Small intestine (tissue), 7 donors: Measurements from ENCODE around the gene P2RX3. TPM values are rescaled to one million over a fixed set of nuclear protein-coding genes. Genes with fewer than 3 reads are reported as not detected.

ENCODE experiments used
- DNase-seq, 2 donors: peaks; one replicate each; pipeline versions ENCODE4 v3.0.0 to v3.0.0-alpha.2; 2013
- FAIRE-seq: peaks from 2 replicates; lab custom pipeline; 2012; peaks lifted over from hg19 to GRCh38; lab: Jason Lieb, UNC
- H3K27ac ChIP-seq, 3 donors: one replicate each; pipeline ENCODE4 v1.5.1; 2013; ENCODE audit warnings: low read length in 2 of 3, mild to moderate bottlenecking in 2 of 3, control low read depth in 1 of 3, inconsistent platforms in 1 of 3, low read depth in 1 of 3, moderate library complexity in 1 of 3
- H3K27me3 ChIP-seq, 3 donors: one replicate each; pipeline ENCODE4 v1.6.1; 2013; ENCODE audit warnings: low read length in 3 of 3, inconsistent platforms in 1 of 3; ENCODE audit not compliant: control insufficient read depth in 3 of 3, insufficient read depth in 3 of 3
- H3K36me3 ChIP-seq, 3 donors: one replicate each; pipeline ENCODE4 v1.6.1; 2013; ENCODE audit warnings: low read length in 3 of 3, inconsistent platforms in 1 of 3, low read depth in 1 of 3, mild to moderate bottlenecking in 1 of 3, moderate library complexity in 1 of 3; ENCODE audit not compliant: control insufficient read depth in 3 of 3, insufficient read depth in 2 of 3
- H3K4me1 ChIP-seq, 3 donors: one replicate each; pipeline ENCODE4 v1.6.1; 2013; ENCODE audit warnings: low read length in 2 of 3, inconsistent platforms in 1 of 3, low read depth in 1 of 3, mild to moderate bottlenecking in 1 of 3, moderate library complexity in 1 of 3; ENCODE audit not compliant: control insufficient read depth in 3 of 3, insufficient read depth in 2 of 3
- H3K4me3 ChIP-seq, 3 donors: one replicate each; pipeline ENCODE4 v1.5.1; 2013; ENCODE audit warnings: low read length in 3 of 3, control low read depth in 1 of 3, inconsistent platforms in 1 of 3, low read depth in 1 of 3, mild to moderate bottlenecking in 1 of 3, moderate library complexity in 1 of 3
- H3K9me3 ChIP-seq, 2 donors: one replicate each; pipeline ENCODE4 v1.6.1; 2013; ENCODE audit warnings: low read depth in 1 of 2, low read length in 1 of 2; ENCODE audit not compliant: control insufficient read depth in 2 of 2, insufficient read depth in 1 of 2
- WGBS, 3 donors: extraction: QIAGEN DNeasy Blood & Tissue Kit; methylation state at CpG; one replicate each; pipeline ENCODE4 v1.1.7; 2013; 5-methylcytosine and 5-hydroxymethylcytosine counted together
- polyA plus RNA-seq, 4 donors: library from polyadenylated mRNA; stranded (reverse) in 3 of 4; unstranded in 1 of 4; fragments of 200-250 nt in 3 of 4; fragments of 120-200 nt in 1 of 4; gene quantifications; one replicate each; pipeline versions ENCODE4 v1.2.1 to v1.2.3, GENCODE V29; 2013
- donor health status: healthy with polysubstance abuse.
- donor health status: control.
- donor health status: control.
- donor health status: Bipolar disorder and iron deficiency.
- donor health status: healthy.

P2RX3 gene
- polyA plus RNA-seq, 4 donors, result 0.46 to 0.68 TPM; not detected in 2

GRCh38 chr11:57419146-57419545 lies 81.0 kb downstream of the P2RX3 start:
- no peak overlapping the region for H3K4me3 ChIP-seq
- H3K9me3 ChIP-seq, result no peaks in the 10 kb centered on the region
- DNase-seq (no peak), FAIRE-seq (no peak)
- no peaks in the 10 kb centered on the region for H3K27me3 ChIP-seq
- peaks cover 0 to 5% (median 0%) of the 10 kb centered on the region in 3 donors for H3K4me1 ChIP-seq
- 79 to 93% (median 86%) methylated on average over 3 of the region's 3 CpGs for WGBS, 3 donors
- H3K27ac ChIP-seq, result no peak overlapping the region
- H3K36me3 ChIP-seq, result peaks cover 0 to 37% (median 0%) of the 10 kb centered on the region in 3 donors

DNA sequence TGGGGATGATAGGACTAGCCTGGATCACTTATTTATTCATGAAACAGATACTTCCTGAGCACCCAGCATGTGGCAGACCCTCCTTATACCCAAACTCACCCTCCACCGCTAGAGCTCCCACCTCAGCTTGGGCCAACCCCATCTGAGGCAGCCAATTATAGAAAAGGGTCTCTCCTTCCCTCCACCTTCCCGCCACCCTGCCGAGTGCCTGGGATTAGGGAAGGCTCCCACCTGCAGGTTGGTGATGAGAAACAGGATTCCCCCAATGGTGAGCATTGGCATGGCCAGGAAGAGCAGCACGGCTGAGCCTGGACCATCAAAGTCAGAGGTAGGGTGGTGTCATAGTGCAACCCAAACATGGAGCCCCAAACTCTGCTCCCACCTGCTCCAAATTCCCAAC lies 82.9 kb downstream of the P2RX3 start:
- peaks cover 0 to 35% (median 0%) of the 10 kb centered on the region in 3 donors for H3K36me3 ChIP-seq
- no peak overlapping the region for H3K4me3 ChIP-seq
- 94 to 97% (median 94%) methylated on average over 4 of the region's 4 CpGs for WGBS, 3 donors
- DNase-seq (no peak), FAIRE-seq (no peak)
- H3K27ac ChIP-seq, result no peak overlapping the region
- H3K9me3 ChIP-seq, result no peaks in the 10 kb centered on the region
- no peaks in the 10 kb centered on the region for H3K27me3 ChIP-seq
- H3K4me1 ChIP-seq, result peaks cover 0 to 9% (median 8%) of the 10 kb centered on the region in 3 donors

DNA sequence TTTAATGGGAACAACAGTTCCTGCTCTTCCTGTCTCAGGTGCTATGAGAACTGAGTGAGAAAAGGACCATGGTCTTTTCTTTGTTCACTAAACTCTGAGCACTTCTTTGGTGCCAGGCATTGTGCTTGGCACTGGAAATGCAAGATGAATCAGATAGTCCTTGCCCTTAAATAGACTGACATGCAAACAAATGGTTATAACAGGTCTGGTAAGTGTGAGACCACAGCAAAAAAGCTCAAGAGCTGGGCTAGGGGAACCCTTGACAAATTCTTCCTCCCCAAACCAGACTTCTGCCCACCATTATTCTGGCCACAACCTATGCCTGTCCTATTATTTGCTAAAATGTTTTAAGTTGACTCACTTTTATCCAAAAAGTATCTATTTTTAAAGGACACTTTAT lies 83.7 kb downstream of the P2RX3 start:
- no peaks in the 10 kb centered on the region for H3K27me3 ChIP-seq
- DNase-seq, result no peak
- no peaks in the 10 kb centered on the region for H3K9me3 ChIP-seq
- no peak overlapping the region for H3K4me3 ChIP-seq
- FAIRE-seq, result no peak
- peaks cover 0 to 15% (median 9%) of the 10 kb centered on the region in 3 donors for H3K4me1 ChIP-seq
- H3K27ac ChIP-seq, result no peak overlapping the region
- H3K36me3 ChIP-seq, result peaks cover 0 to 30% (median 0%) of the 10 kb centered on the region in 3 donors

Other genes starting within 250 kb of the P2RX3 start
- gene LRRC55, start 156.4 kb upstream of the P2RX3 start, polyA plus RNA-seq, result 1 to 10 TPM in 1 of 4 donors, under 1 TPM in 1, not detected in 2; 0.44 to 1.6 TPM
- 10 to 100 TPM in 1 of 4 donors, 1 to 10 TPM in 1, under 1 TPM in 1, not detected in 1; 0.27 to 25.4 (median 3.4) TPM for gene APLNR, start 101.1 kb upstream of the P2RX3 start, polyA plus RNA-seq
- gene TNKS1BP1, start 13.4 kb upstream of the P2RX3 start, polyA plus RNA-seq, result 100 to 1,000 TPM in 1 of 4 donors, 10 to 100 TPM in 3; 72.1 to 178 (median 98.6) TPM
- 10 to 100 TPM; 32.4 to 95.4 (median 63.7) TPM for gene SSRP1, start 2.5 kb upstream of the P2RX3 start, polyA plus RNA-seq
- gene PRG3, start 42.8 kb downstream of the P2RX3 start, polyA plus RNA-seq, result under 1 TPM in 1 of 4 donors, not detected in 3; 0.22 TPM
- under 1 TPM in 2 of 4 donors, not detected in 2; 0.15 to 0.31 TPM for gene PRG2, start 52.3 kb downstream of the P2RX3 start, polyA plus RNA-seq
- gene SLC43A3, start 88.8 kb downstream of the P2RX3 start, polyA plus RNA-seq, result 10 to 100 TPM in 2 of 4 donors, 1 to 10 TPM in 2; 2.4 to 13.8 (median 8.3) TPM
- under 1 TPM in 2 of 4 donors, not detected in 2; 0.70 to 0.87 TPM for gene RTN4RL2, start 122.2 kb downstream of the P2RX3 start, polyA plus RNA-seq
- 10 to 100 TPM in 2 of 4 donors, 1 to 10 TPM in 1, under 1 TPM in 1; 0.67 to 25.0 (median 7.9) TPM for gene SLC43A1, start 177.3 kb downstream of the P2RX3 start, polyA plus RNA-seq
- 10 to 100 TPM; 26.0 to 84.8 (median 60.7) TPM for gene TIMM10, start 192.4 kb downstream of the P2RX3 start, polyA plus RNA-seq
- under 1 TPM in 1 of 4 donors, not detected in 3; 0.58 TPM for gene SMTNL1, start 199.2 kb downstream of the P2RX3 start, polyA plus RNA-seq
- gene UBE2L6, start 229.3 kb downstream of the P2RX3 start, polyA plus RNA-seq, result 10 to 100 TPM; 51.7 to 72.3 (median 58.7) TPM